ENCODE measurements around the gene POLR3A.

The POLR3A gene

GRCh38 chr10:78046711-78047269 lies 17.5 kb upstream of the POLR3A start:
- H3K79me2 ChIP-seq (ENCODE audit: insufficient read depth, low read length) = no peaks in the 10 kb centered on the region
- no peaks in the 10 kb centered on the region for H3K36me3 ChIP-seq (ENCODE audit: low read length)
- no peak for TF ChIP-seq EZH2phosphoT487 (conservative IDR thresholded peaks at IDR 0.05; ENCODE audit: low read length)
- TF ChIP-seq, protein P1, sequence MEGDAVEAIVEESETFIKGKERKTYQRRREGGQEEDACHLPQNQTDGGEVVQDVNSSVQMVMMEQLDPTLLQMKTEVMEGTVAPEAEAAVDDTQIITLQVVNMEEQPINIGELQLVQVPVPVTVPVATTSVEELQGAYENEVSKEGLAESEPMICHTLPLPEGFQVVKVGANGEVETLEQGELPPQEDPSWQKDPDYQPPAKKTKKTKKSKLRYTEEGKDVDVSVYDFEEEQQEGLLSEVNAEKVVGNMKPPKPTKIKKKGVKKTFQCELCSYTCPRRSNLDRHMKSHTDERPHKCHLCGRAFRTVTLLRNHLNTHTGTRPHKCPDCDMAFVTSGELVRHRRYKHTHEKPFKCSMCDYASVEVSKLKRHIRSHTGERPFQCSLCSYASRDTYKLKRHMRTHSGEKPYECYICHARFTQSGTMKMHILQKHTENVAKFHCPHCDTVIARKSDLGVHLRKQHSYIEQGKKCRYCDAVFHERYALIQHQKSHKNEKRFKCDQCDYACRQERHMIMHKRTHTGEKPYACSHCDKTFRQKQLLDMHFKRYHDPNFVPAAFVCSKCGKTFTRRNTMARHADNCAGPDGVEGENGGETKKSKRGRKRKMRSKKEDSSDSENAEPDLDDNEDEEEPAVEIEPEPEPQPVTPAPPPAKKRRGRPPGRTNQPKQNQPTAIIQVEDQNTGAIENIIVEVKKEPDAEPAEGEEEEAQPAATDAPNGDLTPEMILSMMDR (IDR thresholded peaks at IDR 0.05; ENCODE audit: insufficient read depth, low read length, poor library complexity, severe bottlenecking) = no peak
- H2AFZ ChIP-seq (ENCODE audit: low read depth, low read length, severe bottlenecking) = no peak overlapping the region
- no peak overlapping the region for H3K9ac ChIP-seq (ENCODE audit: low read length)
- peaks cover 27% of the 10 kb centered on the region for H3F3A ChIP-seq (ENCODE audit: insufficient read depth)
- no peaks in the 10 kb centered on the region for H3K9me2 ChIP-seq (replicated peaks; ENCODE audit: insufficient read depth, low read length)
- no peaks in the 10 kb centered on the region for H4K20me1 ChIP-seq (ENCODE audit: low read depth, low read length)
- no peaks in the 10 kb centered on the region for H3K27me3 ChIP-seq (ENCODE audit: low read length)
- no peaks in the 10 kb centered on the region for H3K9me3 ChIP-seq (ENCODE audit: insufficient read depth, low read length)
- no peak overlapping the region for H3K4me2 ChIP-seq (ENCODE audit: low read depth, low read length, poor library complexity, severe bottlenecking)
- H3K4me3 ChIP-seq (ENCODE audit: insufficient read depth, low read length, poor library complexity, severe bottlenecking) = no peak overlapping the region
- H3K27ac ChIP-seq (ENCODE audit: low read depth, low read length) = no peak overlapping the region

DNA sequence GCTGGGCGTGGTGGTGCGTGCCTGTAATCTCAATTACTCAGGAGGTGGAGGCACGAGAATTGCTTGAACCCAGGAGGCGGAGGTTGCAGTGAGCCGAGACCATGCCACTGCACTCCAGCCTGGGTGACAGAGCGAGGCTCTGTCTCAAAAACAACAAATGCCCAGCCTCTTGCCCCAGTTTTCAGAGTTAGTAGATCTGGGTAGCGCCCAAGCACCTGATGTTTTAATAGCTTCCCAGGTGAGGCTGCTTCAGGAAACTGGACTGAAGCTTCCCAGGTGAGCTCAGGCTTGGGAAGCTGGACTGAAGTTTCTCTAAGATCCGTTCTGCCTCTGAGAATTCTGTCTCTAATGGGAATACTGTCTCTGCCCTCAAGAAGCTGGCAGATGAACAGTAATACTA lies 16.5 kb upstream of the POLR3A start:
- H3K9ac ChIP-seq (ENCODE audit: low read length) = no peak overlapping the region
- peaks cover 3% of the 10 kb centered on the region; the same call in 1 of the 2 replicates for H4K20me1 ChIP-seq (ENCODE audit: low read depth, low read length)
- H3K4me2 ChIP-seq (ENCODE audit: low read depth, low read length, poor library complexity, severe bottlenecking) = no peak overlapping the region
- H2AFZ ChIP-seq (ENCODE audit: low read depth, low read length, severe bottlenecking) = no peak overlapping the region
- no peak overlapping the region for H3K27ac ChIP-seq (ENCODE audit: low read depth, low read length)
- no peak for TF ChIP-seq EZH2phosphoT487 (conservative IDR thresholded peaks at IDR 0.05; ENCODE audit: low read length)
- TF ChIP-seq, protein P1 (IDR thresholded peaks at IDR 0.05; ENCODE audit: insufficient read depth, low read length, poor library complexity, severe bottlenecking) = no peak
- H3K79me2 ChIP-seq (ENCODE audit: insufficient read depth, low read length) = no peaks in the 10 kb centered on the region
- H3K9me3 ChIP-seq (ENCODE audit: insufficient read depth, low read length) = no peaks in the 10 kb centered on the region
- H3K27me3 ChIP-seq (ENCODE audit: low read length) = no peaks in the 10 kb centered on the region
- H3F3A ChIP-seq (ENCODE audit: insufficient read depth) = peaks cover 29% of the 10 kb centered on the region
- H3K36me3 ChIP-seq (ENCODE audit: low read length) = 0 out of 2 replicates have a peak, but pooled peaks cover 3% of the 10 kb centered on the region
- no peaks in the 10 kb centered on the region for H3K9me2 ChIP-seq (replicated peaks; ENCODE audit: insufficient read depth, low read length)
- no peak overlapping the region for H3K4me3 ChIP-seq (ENCODE audit: insufficient read depth, low read length, poor library complexity, severe bottlenecking)

DNA sequence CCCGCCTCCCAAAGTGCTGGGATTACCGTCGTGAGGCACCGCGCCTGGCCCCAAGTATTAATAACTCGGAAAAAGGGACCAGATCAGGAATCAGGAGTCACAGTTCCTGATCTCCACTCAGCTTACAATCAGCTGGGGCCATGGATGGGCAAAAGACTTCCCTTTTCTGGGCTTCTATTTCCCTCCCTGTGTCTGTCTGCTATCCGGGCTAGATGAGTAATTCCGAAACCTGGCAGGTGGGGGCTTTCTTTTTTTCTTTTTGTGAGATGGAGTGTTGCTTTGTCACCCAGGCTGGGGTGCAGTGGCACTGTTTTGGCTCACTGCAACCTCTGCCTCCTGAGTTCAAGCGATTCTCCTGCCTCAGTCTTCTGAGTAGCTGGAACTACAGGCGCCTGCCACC lies 15.9 kb upstream of the POLR3A start:
- Histone ChIP-seq H3K4me3 (ENCODE audit: insufficient read depth, low read length, poor library complexity, severe bottlenecking) (no peak overlapping the region), H3K9ac (ENCODE audit: low read length) (no peak overlapping the region), H4K20me1 (ENCODE audit: low read depth, low read length) (peaks cover 9% of the 10 kb centered on the region), H3K4me2 (ENCODE audit: low read depth, low read length, poor library complexity, severe bottlenecking) (no peak overlapping the region), H3K27ac (ENCODE audit: low read depth, low read length) (no peak overlapping the region), H3K79me2 (ENCODE audit: insufficient read depth, low read length) (no peaks in the 10 kb centered on the region), H3K27me3 (ENCODE audit: low read length) (no peaks in the 10 kb centered on the region), H2AFZ (ENCODE audit: low read depth, low read length, severe bottlenecking) (no peak overlapping the region), H3K9me2 (replicated peaks; ENCODE audit: insufficient read depth, low read length) (no peaks in the 10 kb centered on the region), H3F3A (ENCODE audit: insufficient read depth) (peaks cover 34% of the 10 kb centered on the region), H3K36me3 (ENCODE audit: low read length) (peaks cover 9% of the 10 kb centered on the region; the same call in 1 of the 2 replicates), H3K9me3 (ENCODE audit: insufficient read depth, low read length) (no peaks in the 10 kb centered on the region)
- TF ChIP-seq EZH2phosphoT487 (conservative IDR thresholded peaks at IDR 0.05; ENCODE audit: low read length) = no peak
- TF ChIP-seq, protein P1 (IDR thresholded peaks at IDR 0.05; ENCODE audit: insufficient read depth, low read length, poor library complexity, severe bottlenecking) = no peak

Measured in SU-DHL-6 (cell line).